Measurements from ENCODE around the gene SHISA7.

Gene SHISA7

GRCh38 chr19:55432241-55432959 is 10.7 kb downstream of the SHISA7 start:
- Histone ChIP-seq H2AFZ (ENCODE audit: low read length) (no peak overlapping the region), H3K36me3 (ENCODE audit: insufficient read depth, low read length) (no peaks in the 10 kb centered on the region), H4K20me1 (ENCODE audit: insufficient read depth, low read length, poor library complexity, severe bottlenecking) (no peaks in the 10 kb centered on the region), H3K9me3 (ENCODE audit: insufficient read depth, low read depth, low read length) (no peaks in the 10 kb centered on the region), H3K4me2 (ENCODE audit: low read depth, low read length, poor library complexity, severe bottlenecking) (no peak overlapping the region), H3F3A (ENCODE audit: low read depth) (no peaks in the 10 kb centered on the region), H3K9ac (ENCODE audit: low read depth, low read length, poor library complexity, severe bottlenecking) (no peak overlapping the region), H3K27me3 (ENCODE audit: insufficient read depth, low read length, poor library complexity, severe bottlenecking) (no peaks in the 10 kb centered on the region), H3K9me2 (replicated peaks; ENCODE audit: low read depth, low read length) (no peaks in the 10 kb centered on the region), H3K79me2 (ENCODE audit: insufficient read depth, low read length) (no peaks in the 10 kb centered on the region), H3K4me3 (ENCODE audit: low read length, poor library complexity, severe bottlenecking) (no peak overlapping the region), H3K4me1 (ENCODE audit: insufficient read depth, low read length, poor library complexity, severe bottlenecking) (no peaks in the 10 kb centered on the region)
- TF ChIP-seq EZH2phosphoT487 (IDR thresholded peaks at IDR 0.05; ENCODE audit: borderline replicate concordance) (no peak), CTCF (conservative IDR thresholded peaks at IDR 0.05; ENCODE audit: low read length) (no peak)

GRCh38 chr19:55431183-55431582 is 11.9 kb downstream of the SHISA7 start:
- H3K4me1 ChIP-seq (ENCODE audit: insufficient read depth, low read length, poor library complexity, severe bottlenecking) = no peaks in the 10 kb centered on the region
- H3F3A ChIP-seq (ENCODE audit: low read depth) = no peaks in the 10 kb centered on the region
- no peaks in the 10 kb centered on the region for H3K9me2 ChIP-seq (replicated peaks; ENCODE audit: low read depth, low read length)
- TF ChIP-seq CTCF (conservative IDR thresholded peaks at IDR 0.05; ENCODE audit: low read length) (no peak), EZH2phosphoT487 (IDR thresholded peaks at IDR 0.05; ENCODE audit: borderline replicate concordance) (no peak)
- H3K9ac ChIP-seq (ENCODE audit: low read depth, low read length, poor library complexity, severe bottlenecking) = no peak overlapping the region
- H3K79me2 ChIP-seq (ENCODE audit: insufficient read depth, low read length) = no peaks in the 10 kb centered on the region
- H3K9me3 ChIP-seq (ENCODE audit: insufficient read depth, low read depth, low read length) = no peaks in the 10 kb centered on the region
- no peak overlapping the region for H3K4me2 ChIP-seq (ENCODE audit: low read depth, low read length, poor library complexity, severe bottlenecking)
- no peaks in the 10 kb centered on the region for H3K36me3 ChIP-seq (ENCODE audit: insufficient read depth, low read length)
- no peaks in the 10 kb centered on the region for H4K20me1 ChIP-seq (ENCODE audit: insufficient read depth, low read length, poor library complexity, severe bottlenecking)
- no peak overlapping the region for H3K4me3 ChIP-seq (ENCODE audit: low read length, poor library complexity, severe bottlenecking)
- no peak overlapping the region for H2AFZ ChIP-seq (ENCODE audit: low read length)
- no peaks in the 10 kb centered on the region for H3K27me3 ChIP-seq (ENCODE audit: insufficient read depth, low read length, poor library complexity, severe bottlenecking)

GRCh38 chr19:55426042-55426441 is 17.1 kb downstream of the SHISA7 start:
- Histone ChIP-seq H3K4me2 (ENCODE audit: low read depth, low read length, poor library complexity, severe bottlenecking) (no peak overlapping the region), H3K27me3 (ENCODE audit: insufficient read depth, low read length, poor library complexity, severe bottlenecking) (no peaks in the 10 kb centered on the region), H3K36me3 (ENCODE audit: insufficient read depth, low read length) (no peaks in the 10 kb centered on the region), H3K9me3 (ENCODE audit: insufficient read depth, low read depth, low read length) (no peaks in the 10 kb centered on the region), H3F3A (ENCODE audit: low read depth) (peaks cover 4% of the 10 kb centered on the region), H4K20me1 (ENCODE audit: insufficient read depth, low read length, poor library complexity, severe bottlenecking) (no peaks in the 10 kb centered on the region), H2AFZ (ENCODE audit: low read length) (no peak overlapping the region), H3K9ac (ENCODE audit: low read depth, low read length, poor library complexity, severe bottlenecking) (no peak overlapping the region), H3K4me1 (ENCODE audit: insufficient read depth, low read length, poor library complexity, severe bottlenecking) (peaks cover 10% of the 10 kb centered on the region), H3K4me3 (ENCODE audit: low read length, poor library complexity, severe bottlenecking) (no peak overlapping the region), H3K79me2 (ENCODE audit: insufficient read depth, low read length) (no peaks in the 10 kb centered on the region), H3K9me2 (replicated peaks; ENCODE audit: low read depth, low read length) (no peaks in the 10 kb centered on the region)
- no peak for TF ChIP-seq CTCF (conservative IDR thresholded peaks at IDR 0.05; ENCODE audit: low read length)
- no peak for TF ChIP-seq EZH2phosphoT487 (IDR thresholded peaks at IDR 0.05; ENCODE audit: borderline replicate concordance)
